CD4-positive, CD25-positive, alpha-beta regulatory T cell (primary cell): ENCODE measurements around the gene EXOC7. TPM values are rescaled to one million over a fixed set of nuclear protein-coding genes. Genes with fewer than 3 reads are reported as not detected.

Source experiments
- ATAC-seq, 2 donors: fragments of 150-1000 bp; cut with Tn5 transposase; one replicate each; pipeline ENCODE4 v1.10.0; 2021; ENCODE audit warnings: low read depth in 2 of 2, moderate number of reproducible peaks in 2 of 2, moderate library complexity in 1 of 2
- DNase-seq, 3 donors: peaks; one replicate each; pipeline versions ENCODE4 v3.0.0 to v3.0.0-alpha.2; 2012 to 2022; ENCODE audit warnings: mixed read lengths in 1 of 3
- H3K27ac ChIP-seq: one replicate; pipeline ENCODE4 v1.7.0; 2013; ENCODE audit warnings: mild to moderate bottlenecking, low read length; ENCODE audit not compliant: insufficient read depth, poor library complexity, severe bottlenecking
- H3K27me3 ChIP-seq: one replicate; pipeline ENCODE4 v1.7.0; 2013; ENCODE audit warnings: low read length; ENCODE audit not compliant: control insufficient read depth, insufficient read depth
- H3K36me3 ChIP-seq: one replicate; pipeline ENCODE4 v1.7.0; 2013; ENCODE audit warnings: mild to moderate bottlenecking, low read length, moderate library complexity; ENCODE audit not compliant: control insufficient read depth, insufficient read depth
- H3K4me1 ChIP-seq: 2 replicates; pipeline ENCODE4 v1.7.0; 2013; ENCODE audit warnings: mild to moderate bottlenecking, low read length; ENCODE audit not compliant: insufficient read depth, control insufficient read depth, poor library complexity, severe bottlenecking
- H3K4me3 ChIP-seq: one replicate; pipeline ENCODE4 v1.7.0; 2013; ENCODE audit warnings: low read depth, mild to moderate bottlenecking, low read length, moderate library complexity
- H3K9me3 ChIP-seq, 2 experiments: 1 replicate in 1 of 2; 2 replicates in 1 of 2; pipeline ENCODE4 v1.7.0; 2013; ENCODE audit warnings: low read length in 2 of 2, mild to moderate bottlenecking in 1 of 2, moderate library complexity in 1 of 2; ENCODE audit not compliant: control insufficient read depth in 2 of 2
- H3K27ac Mint-ChIP-seq, 3 donors: one replicate each; pipeline ENCODE4 v1.8.0; 2020 to 2022; ENCODE audit warnings: mild to moderate bottlenecking in 3 of 3, mixed read lengths in 3 of 3, moderate library complexity in 2 of 3
- H3K27me3 Mint-ChIP-seq: one replicate; pipeline ENCODE4 v1.8.0; 2022; ENCODE audit warnings: mild to moderate bottlenecking, mixed read lengths
- H3K36me3 Mint-ChIP-seq: one replicate; pipeline ENCODE4 v1.8.0; 2020; ENCODE audit warnings: mixed read lengths
- H3K4me1 Mint-ChIP-seq, 4 donors: one replicate each; pipeline ENCODE4 v1.8.0; 2020 to 2022; ENCODE audit warnings: mixed read lengths in 4 of 4, mild to moderate bottlenecking in 1 of 4
- H3K4me3 Mint-ChIP-seq, 4 donors: one replicate each; pipeline ENCODE4 v1.8.0; 2020 to 2022; ENCODE audit warnings: mild to moderate bottlenecking in 4 of 4, mixed read lengths in 4 of 4, moderate library complexity in 3 of 4
- H3K9me3 Mint-ChIP-seq, 7 donors: one replicate each; pipeline ENCODE4 v1.8.0; 2020 to 2022; ENCODE audit warnings: mixed read lengths in 7 of 7, mild to moderate bottlenecking in 3 of 7, moderate library complexity in 2 of 7
- polyA plus RNA-seq, 4 donors: library from polyadenylated mRNA; unstranded; fragments of 300-500 nt; fragmentation: Illumina TruSeq; gene quantifications; one replicate each; pipeline ENCODE4 v1.2.3, GENCODE V29; 2021
- total RNA-seq: library from RNA; stranded (reverse); gene quantifications from one replicate; pipeline ENCODE4 v1.2.3, GENCODE V29; 2022

The EXOC7 gene
- total and polyA plus RNA-seq, 5 donors from 2014 or later, result 41.3 to 105 (median 46.8) TPM

DNA sequence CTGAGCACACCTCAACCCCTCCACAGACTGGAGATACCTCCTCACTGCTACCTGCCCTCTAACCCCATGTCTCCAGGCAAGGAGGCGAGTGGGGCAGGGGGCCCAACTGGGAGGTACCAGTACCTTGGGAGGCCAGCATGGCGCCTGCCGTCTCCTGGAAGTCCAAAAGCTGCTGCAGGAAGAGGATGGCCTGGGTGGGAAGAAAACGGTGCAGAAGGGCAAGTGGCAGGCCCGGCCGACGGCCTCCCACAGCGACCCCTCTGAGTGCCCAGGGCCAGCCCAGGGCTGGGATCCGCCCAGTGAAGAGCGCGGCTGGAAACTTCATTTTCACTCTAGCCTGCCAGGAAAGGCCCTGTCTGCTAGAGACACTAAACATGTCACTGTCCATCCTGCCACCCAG is 16.1 kb downstream of the EXOC7 start:
- Histone ChIP-seq H3K27me3 (no peaks in the 10 kb centered on the region), H3K27ac (no peak overlapping the region), H3K4me1 (no peaks in the 10 kb centered on the region), H3K36me3 (peaks cover 92% of the 10 kb centered on the region), H3K9me3 (no peaks in the 10 kb centered on the region), H3K4me3 (no peak overlapping the region)
- DNase-seq (no peak), ATAC-seq (no peak)
- no peak overlapping the region for H3K4me3 Mint-ChIP-seq
- H3K27ac Mint-ChIP-seq, result no peak overlapping the region
- peaks cover 27% of the 10 kb centered on the region for H3K36me3 Mint-ChIP-seq
- H3K27me3 Mint-ChIP-seq, result peaks cover 4% of the 10 kb centered on the region
- H3K4me1 Mint-ChIP-seq, result peaks cover 0 to 10% (median 0%) of the 10 kb centered on the region in 4 donors
- H3K9me3 Mint-ChIP-seq, result peaks cover 0 to 1% (median 0%) of the 10 kb centered on the region in 7 donors

- no peak for ATAC-seq
- H3K27ac ChIP-seq, result no peak overlapping the region
- Mint-ChIP-seq H3K9me3 (peaks cover 0 to 1% (median 0%) of the 10 kb centered on the region in 7 donors), H3K4me1 (peaks cover 0 to 7% (median 0%) of the 10 kb centered on the region in 4 donors), H3K27ac (peak overlapping the region in 1 of 3 donors; percentile 71), H3K27me3 (peaks cover 4% of the 10 kb centered on the region), H3K36me3 (peaks cover 24% of the 10 kb centered on the region), H3K4me3 (no peak overlapping the region)
- no peak for DNase-seq
- no peak overlapping the region for H3K4me3 ChIP-seq
- H3K9me3 ChIP-seq, result no peaks in the 10 kb centered on the region
- peaks cover 82% of the 10 kb centered on the region for H3K36me3 ChIP-seq
- no peaks in the 10 kb centered on the region for H3K4me1 ChIP-seq
- no peaks in the 10 kb centered on the region for H3K27me3 ChIP-seq
Observed at GRCh38 chr17:76086384-76086783, 17.2 kb downstream of the EXOC7 start.

DNA sequence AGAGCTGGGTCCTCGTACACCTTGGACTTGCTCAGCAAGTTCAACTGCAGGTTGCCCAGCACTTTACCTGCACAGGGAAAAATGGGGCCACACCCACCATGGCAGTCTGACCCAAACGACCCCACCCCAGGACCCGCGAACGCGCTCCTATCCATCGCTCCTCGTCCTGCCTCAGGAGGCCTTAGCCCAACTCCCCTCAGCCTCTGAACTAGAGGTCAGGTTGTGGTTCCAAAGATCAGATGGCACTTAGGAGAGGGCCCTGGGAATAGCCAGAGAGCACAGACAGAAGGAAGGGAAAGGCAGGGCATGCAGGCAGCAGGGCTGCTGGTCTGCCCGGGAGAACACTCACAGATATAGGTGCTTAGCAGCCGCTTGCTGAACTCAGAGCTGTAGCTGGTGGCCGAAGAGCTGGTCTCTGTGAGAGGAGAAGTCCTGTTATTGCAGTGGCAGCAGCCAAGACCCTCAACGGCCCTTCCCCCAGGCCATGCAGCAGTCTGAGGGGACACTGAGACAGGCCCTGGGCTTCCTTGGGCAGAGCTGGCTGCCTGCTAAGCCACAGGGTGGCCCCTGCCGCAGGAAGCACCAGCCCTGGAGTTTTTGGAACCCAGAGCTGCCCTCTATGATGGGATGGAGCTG is 17.7 kb downstream of the EXOC7 start:
- peaks cover 24% of the 10 kb centered on the region for H3K36me3 Mint-ChIP-seq
- H3K9me3 Mint-ChIP-seq, result peaks cover 0 to 1% (median 0%) of the 10 kb centered on the region in 7 donors
- H3K27me3 ChIP-seq, result no peaks in the 10 kb centered on the region
- H3K27me3 Mint-ChIP-seq, result peaks cover 4% of the 10 kb centered on the region
- DNase-seq (no peak), ATAC-seq (no peak)
- no peak overlapping the region for H3K27ac ChIP-seq
- H3K9me3 ChIP-seq, result no peaks in the 10 kb centered on the region
- H3K4me3 ChIP-seq, result no peak overlapping the region
- H3K4me3 Mint-ChIP-seq, result no peak overlapping the region
- peaks cover 77% of the 10 kb centered on the region for H3K36me3 ChIP-seq
- peak overlapping the region in 1 of 3 donors; percentile 42 for H3K27ac Mint-ChIP-seq
- no peaks in the 10 kb centered on the region for H3K4me1 ChIP-seq
- H3K4me1 Mint-ChIP-seq, result peaks cover 0 to 5% (median 0%) of the 10 kb centered on the region in 4 donors

- peaks cover 0 to 5% (median 0%) of the 10 kb centered on the region in 4 donors for H3K4me1 Mint-ChIP-seq
- no peak overlapping the region for H3K4me3 Mint-ChIP-seq
- ATAC-seq (no peak), DNase-seq (no peak)
- Histone ChIP-seq H3K4me1 (peaks cover 2% of the 10 kb centered on the region), H3K9me3 (no peaks in the 10 kb centered on the region), H3K4me3 (no peak overlapping the region), H3K36me3 (peaks cover 71% of the 10 kb centered on the region), H3K27me3 (no peaks in the 10 kb centered on the region), H3K27ac (no peak overlapping the region)
- H3K9me3 Mint-ChIP-seq, result peaks cover 0 to 1% (median 0%) of the 10 kb centered on the region in 7 donors
- H3K27me3 Mint-ChIP-seq, result peaks cover 4% of the 10 kb centered on the region
- peaks cover 24% of the 10 kb centered on the region for H3K36me3 Mint-ChIP-seq
- H3K27ac Mint-ChIP-seq, result peak overlapping the region in 1 of 3 donors; percentile 42
Observed at GRCh38 chr17:76085066-76085730, 18.4 kb downstream of the EXOC7 start.

GRCh38 chr17:76083536-76084182 is 19.9 kb downstream of the EXOC7 start:
- Histone ChIP-seq H3K9me3 (no peaks in the 10 kb centered on the region), H3K27ac (no peak overlapping the region), H3K4me3 (no peak overlapping the region), H3K27me3 (no peaks in the 10 kb centered on the region), H3K4me1 (peaks cover 14% of the 10 kb centered on the region), H3K36me3 (peaks cover 55% of the 10 kb centered on the region)
- ATAC-seq (no peak), DNase-seq (no peak)
- Mint-ChIP-seq H3K4me1 (peaks cover 0 to 16% (median 0%) of the 10 kb centered on the region in 4 donors), H3K27me3 (peaks cover 6% of the 10 kb centered on the region), H3K9me3 (peaks cover 0 to 1% (median 0%) of the 10 kb centered on the region in 7 donors), H3K36me3 (peaks cover 21% of the 10 kb centered on the region), H3K27ac (peak overlapping the region in 1 of 3 donors; percentile 49), H3K4me3 (no peak overlapping the region)

GRCh38 chr17:76082326-76083251 is 21.0 kb downstream of the EXOC7 start:
- peak overlapping the region in 1 of 3 donors; percentile 79 for H3K27ac Mint-ChIP-seq

More at GRCh38 chr17:76082326-76083251, 21.0 kb downstream of the EXOC7 start:
- Mint-ChIP-seq H3K4me3 (peak overlapping the region in 1 of 4 donors; percentile 15), H3K27me3 (peaks cover 16% of the 10 kb centered on the region), H3K4me1 (peaks cover 0 to 22% (median 0%) of the 10 kb centered on the region in 4 donors), H3K9me3 (peaks cover 0 to 1% (median 0%) of the 10 kb centered on the region in 7 donors), H3K36me3 (peaks cover 19% of the 10 kb centered on the region)
- peaks cover 14% of the 10 kb centered on the region for H3K4me1 ChIP-seq
- DNase-seq, result no peak
- no peak overlapping the region for H3K4me3 ChIP-seq
- no peak for ATAC-seq
- no peaks in the 10 kb centered on the region for H3K9me3 ChIP-seq
- H3K36me3 ChIP-seq, result peaks cover 44% of the 10 kb centered on the region
- H3K27me3 ChIP-seq, result peaks cover under 1% of the 10 kb centered on the region
- H3K27ac ChIP-seq, result no peak overlapping the region
